GM23338 (cell line): ENCODE results near the gene ANG. TPM values are rescaled to one million over a fixed set of nuclear protein-coding genes. Genes with fewer than 3 reads are reported as not detected.

Experiments
- ATAC-seq: fragments of 200-7000 bp; cut with Tn5 transposase; 3 replicates; pipeline ENCODE4 v1.9.1; 2020
- DNase-seq: peaks from one replicate; pipeline ENCODE4 v3.0.0-alpha.2; 2015; ENCODE audit warnings: low spot score
- H2AFZ ChIP-seq: fragments of 200-600 bp; sonication (generic); 2 replicates; pipeline ENCODE4 v1.8.0; 2016; ENCODE audit warnings: antibody characterized with exemption, mild to moderate bottlenecking, moderate library complexity
- H3F3A ChIP-seq: fragments of 200-600 bp; sonication (generic); replicated peaks from 2 replicates; pipeline ENCODE4 v1.8.0; 2017; ENCODE audit warnings: antibody characterized with exemption, mixed run types, low read depth
- H3K27ac ChIP-seq: fragments of 200-600 bp; sonication (generic); 2 replicates; pipeline ENCODE4 v1.6.1; 2016; ENCODE audit warnings: low read depth
- H3K27me3 ChIP-seq: fragments of 200-600 bp; sonication (generic); 2 replicates; pipeline ENCODE4 v1.8.0; 2016; ENCODE audit warnings: mild to moderate bottlenecking, mixed run types, moderate library complexity; ENCODE audit not compliant: insufficient read depth
- H3K36me3 ChIP-seq: fragments of 200-600 bp; sonication (generic); 2 replicates; pipeline ENCODE4 v1.8.0; 2016; ENCODE audit warnings: mild to moderate bottlenecking; ENCODE audit not compliant: insufficient read depth
- H3K4me1 ChIP-seq: fragments of 200-600 bp; sonication (generic); 2 replicates; pipeline ENCODE4 v1.8.0; 2016; ENCODE audit warnings: mild to moderate bottlenecking, moderate library complexity; ENCODE audit not compliant: insufficient read depth
- H3K4me2 ChIP-seq: fragments of 200-600 bp; sonication (generic); 2 replicates; pipeline ENCODE4 v1.7.1; 2017; ENCODE audit warnings: mixed run types
- H3K4me3 ChIP-seq: fragments of 200-600 bp; sonication (generic); 2 replicates; pipeline ENCODE4 v1.6.1; 2016; ENCODE audit warnings: mixed run types
- H3K79me2 ChIP-seq: fragments of 200-600 bp; sonication (generic); replicated peaks from 2 replicates; pipeline ENCODE4 v1.8.0; 2017; ENCODE audit warnings: mild to moderate bottlenecking; ENCODE audit not compliant: insufficient read depth
- H3K9me2 ChIP-seq: fragments of 200-600 bp; sonication (generic); 2 replicates; pipeline ENCODE4 v1.8.0; 2017; ENCODE audit not compliant: insufficient read depth
- H4K20me1 ChIP-seq: fragments of 200-600 bp; sonication (generic); replicated peaks from 2 replicates; pipeline ENCODE4 v1.8.0; 2017; ENCODE audit warnings: mild to moderate bottlenecking; ENCODE audit not compliant: insufficient read depth
- H3K27ac Mint-ChIP-seq: 2 replicates; pipeline ENCODE4 v1.8.0; 2020; ENCODE audit warnings: inconsistent platforms, mild to moderate bottlenecking, moderate library complexity, mixed read lengths
- H3K27me3 Mint-ChIP-seq: 3 replicates; pipeline ENCODE4 v1.8.0; 2022; ENCODE audit warnings: low read depth, mild to moderate bottlenecking, moderate library complexity, mixed read lengths, inconsistent platforms; ENCODE audit not compliant: insufficient read depth, poor library complexity
- H3K36me3 Mint-ChIP-seq: 3 replicates; pipeline ENCODE4 v1.8.0; 2021; ENCODE audit warnings: low read depth, mild to moderate bottlenecking, inconsistent platforms, moderate library complexity, mixed read lengths
- H3K4me1 Mint-ChIP-seq: 3 replicates; pipeline ENCODE4 v1.8.0; 2020; ENCODE audit warnings: mild to moderate bottlenecking, inconsistent platforms, mixed read lengths
- H3K4me3 Mint-ChIP-seq: 3 replicates; pipeline ENCODE4 v1.8.0; 2021; ENCODE audit warnings: moderate library complexity, mild to moderate bottlenecking, inconsistent platforms, mixed read lengths
- H3K9me3 Mint-ChIP-seq: 3 replicates; pipeline ENCODE4 v1.8.0; 2020; ENCODE audit warnings: moderate library complexity, mild to moderate bottlenecking, inconsistent platforms, mixed read lengths
- CREB1 ChIP-seq: fragments of 250-450 bp; sonication (Bioruptor Pico); IDR thresholded peaks from 2 replicates; pipeline ENCODE4 v1.5.0; 2020; ENCODE audit warnings: low read depth, mild to moderate bottlenecking, moderate library complexity
- EZH2 ChIP-seq: fragments of 200-600 bp; sonication (generic); IDR thresholded peaks from one replicate; pipeline ENCODE4 v1.8.0; 2017; ENCODE audit warnings: antibody characterized with exemption, mild to moderate bottlenecking, low read depth; ENCODE audit not compliant: unreplicated experiment
- EZH2phosphoT487 ChIP-seq: fragments of 200-600 bp; sonication (generic); IDR thresholded peaks from one replicate; pipeline ENCODE4 v1.8.1; 2018; ENCODE audit warnings: antibody characterized with exemption; ENCODE audit not compliant: unreplicated experiment
- JUNB ChIP-seq: IDR thresholded peaks from one replicate; pipeline ENCODE4 v1.6.1; 2016; ENCODE audit warnings: antibody characterized with exemption; ENCODE audit not compliant: unreplicated experiment
- NANOG ChIP-seq: IDR thresholded peaks from 2 replicates; pipeline ENCODE4 v1.6.1; 2016; ENCODE audit warnings: antibody characterized with exemption, borderline replicate concordance
- POLR2AphosphoS5 ChIP-seq: IDR thresholded peaks from 2 replicates; pipeline ENCODE4 v1.6.1; 2016; ENCODE audit warnings: antibody characterized with exemption, low read depth
- STAT1 ChIP-seq: IDR thresholded peaks from one replicate; pipeline ENCODE4 v1.6.1; 2016; ENCODE audit warnings: antibody characterized with exemption; ENCODE audit not compliant: unreplicated experiment
- ZNF114 ChIP-seq: fragments of 250-450 bp; sonication (Bioruptor Pico); IDR thresholded peaks from 2 replicates; pipeline ENCODE4 v1.5.0; 2020; ENCODE audit warnings: mild to moderate bottlenecking, moderate library complexity
- ZNF331 ChIP-seq: fragments of 250-450 bp; sonication (Bioruptor Pico); IDR thresholded peaks from 2 replicates; pipeline ENCODE4 v1.5.0; 2020; ENCODE audit warnings: low read depth, mild to moderate bottlenecking, moderate library complexity
- polyA plus RNA-seq: library from polyadenylated mRNA; unstranded; fragments of >200 nt; fragmentation: Nextera tagmentation; extraction: Ambion mirVana; gene quantifications from 2 replicates; pipeline ENCODE4 v1.2.1, GENCODE V29; 2016
- total RNA-seq: library from RNA; depleted of rRNA; stranded (reverse); fragments of >200 nt; shearing (Covaris generic); gene quantifications from 2 replicates; pipeline ENCODE4 v1.2.3, GENCODE V29; 2014
- TF ChIP-seq, protein P1 (sequence below): IDR thresholded peaks from 2 replicates; pipeline ENCODE4 v1.6.1; 2016; ENCODE audit warnings: antibody characterized with exemption
- TF ChIP-seq, protein P2 (sequence below): fragments of 250-450 bp; sonication (Bioruptor Pico); IDR thresholded peaks from 2 replicates; pipeline ENCODE4 v1.5.0; 2020; ENCODE audit warnings: mild to moderate bottlenecking, moderate library complexity
- TF ChIP-seq, protein P3 (sequence below), 2 experiments: fragments of 200-600 bp in 1 of 2; sonication (generic) in 1 of 2; conservative IDR thresholded peaks; 2 replicates each; pipeline versions ENCODE4 v1.5.1 to v1.6.1; 2016 to 2017; ENCODE audit warnings: antibody characterized with exemption in 2 of 2, low read depth in 2 of 2, mild to moderate bottlenecking in 2 of 2, moderate library complexity in 1 of 2

ANG gene
- total and polyA plus RNA-seq, 2 experiments from 2014 or later = 2.3 to 3.7 TPM

DNA sequence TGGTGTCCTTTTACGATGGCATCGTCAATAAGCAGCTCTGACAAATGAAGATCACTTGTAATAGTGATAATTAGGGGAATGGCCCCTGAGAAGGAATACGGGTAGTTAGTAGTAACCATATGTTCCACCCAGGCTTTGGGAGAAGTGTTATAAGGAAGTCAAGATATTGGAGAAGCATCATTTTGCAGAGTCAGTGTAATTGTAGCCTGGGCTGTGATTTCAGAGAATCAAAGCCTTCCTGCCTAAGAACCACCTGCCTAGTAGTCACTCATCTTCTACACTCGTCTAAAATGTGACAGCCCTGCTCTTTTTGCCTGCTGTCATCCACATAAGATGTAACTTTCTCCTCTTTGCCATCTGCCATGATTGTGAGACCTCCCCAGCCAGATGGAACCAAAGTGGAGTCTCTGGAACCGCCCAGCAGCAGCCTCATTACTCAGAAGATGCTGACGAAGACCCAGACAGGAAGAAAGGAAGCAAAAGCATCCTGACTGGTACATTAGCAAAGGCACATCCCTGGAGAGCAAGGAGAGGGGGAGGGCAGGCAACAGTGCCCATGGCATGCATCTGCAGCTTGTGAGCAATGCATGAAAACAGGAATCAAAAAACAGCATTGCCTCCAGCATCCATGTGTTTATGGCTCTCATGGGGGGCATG, 44.5 kb downstream of the ANG start:
- Histone ChIP-seq H3K79me2 (no peaks in the 10 kb centered on the region), H3K36me3 (no peaks in the 10 kb centered on the region), H3K27me3 (no peaks in the 10 kb centered on the region), H3K4me3 (no peak overlapping the region), H2AFZ (peak overlapping the region; percentile 74), H4K20me1 (no peaks in the 10 kb centered on the region), H3K4me2 (0 out of 2 replicates have a peak overlapping the region, but pooled peaks have one; percentile 19), H3K9me2 (peaks cover 4% of the 10 kb centered on the region; the same call in 1 of the 2 replicates), H3K4me1 (peaks cover 11% of the 10 kb centered on the region; the same call in 1 of the 2 replicates), H3K27ac (no peak overlapping the region), H3F3A (no peaks in the 10 kb centered on the region)
- Mint-ChIP-seq H3K9me3 (no peaks in the 10 kb centered on the region; the same call in 2 of the 3 replicates), H3K27me3 (peaks cover 5% of the 10 kb centered on the region), H3K36me3 (no peaks in the 10 kb centered on the region), H3K4me1 (peaks cover 17% of the 10 kb centered on the region), H3K4me3 (no peak overlapping the region), H3K27ac (no peak overlapping the region)
- no peak for DNase-seq
- no peak for ATAC-seq
- TF ChIP-seq POLR2AphosphoS5 (no peak), NANOG (no peak), EZH2phosphoT487 (no peak), CREB1 (CRISPR knock-in tag) (no peak), EZH2 (no peak), ZNF114 (CRISPR knock-in tag) (no peak), ZNF331 (CRISPR knock-in tag) (no peak), STAT1 (no peak), JUNB (no peak)
- TF ChIP-seq, protein P1, sequence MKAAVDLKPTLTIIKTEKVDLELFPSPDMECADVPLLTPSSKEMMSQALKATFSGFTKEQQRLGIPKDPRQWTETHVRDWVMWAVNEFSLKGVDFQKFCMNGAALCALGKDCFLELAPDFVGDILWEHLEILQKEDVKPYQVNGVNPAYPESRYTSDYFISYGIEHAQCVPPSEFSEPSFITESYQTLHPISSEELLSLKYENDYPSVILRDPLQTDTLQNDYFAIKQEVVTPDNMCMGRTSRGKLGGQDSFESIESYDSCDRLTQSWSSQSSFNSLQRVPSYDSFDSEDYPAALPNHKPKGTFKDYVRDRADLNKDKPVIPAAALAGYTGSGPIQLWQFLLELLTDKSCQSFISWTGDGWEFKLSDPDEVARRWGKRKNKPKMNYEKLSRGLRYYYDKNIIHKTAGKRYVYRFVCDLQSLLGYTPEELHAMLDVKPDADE = no peak
- TF ChIP-seq, protein P2, sequence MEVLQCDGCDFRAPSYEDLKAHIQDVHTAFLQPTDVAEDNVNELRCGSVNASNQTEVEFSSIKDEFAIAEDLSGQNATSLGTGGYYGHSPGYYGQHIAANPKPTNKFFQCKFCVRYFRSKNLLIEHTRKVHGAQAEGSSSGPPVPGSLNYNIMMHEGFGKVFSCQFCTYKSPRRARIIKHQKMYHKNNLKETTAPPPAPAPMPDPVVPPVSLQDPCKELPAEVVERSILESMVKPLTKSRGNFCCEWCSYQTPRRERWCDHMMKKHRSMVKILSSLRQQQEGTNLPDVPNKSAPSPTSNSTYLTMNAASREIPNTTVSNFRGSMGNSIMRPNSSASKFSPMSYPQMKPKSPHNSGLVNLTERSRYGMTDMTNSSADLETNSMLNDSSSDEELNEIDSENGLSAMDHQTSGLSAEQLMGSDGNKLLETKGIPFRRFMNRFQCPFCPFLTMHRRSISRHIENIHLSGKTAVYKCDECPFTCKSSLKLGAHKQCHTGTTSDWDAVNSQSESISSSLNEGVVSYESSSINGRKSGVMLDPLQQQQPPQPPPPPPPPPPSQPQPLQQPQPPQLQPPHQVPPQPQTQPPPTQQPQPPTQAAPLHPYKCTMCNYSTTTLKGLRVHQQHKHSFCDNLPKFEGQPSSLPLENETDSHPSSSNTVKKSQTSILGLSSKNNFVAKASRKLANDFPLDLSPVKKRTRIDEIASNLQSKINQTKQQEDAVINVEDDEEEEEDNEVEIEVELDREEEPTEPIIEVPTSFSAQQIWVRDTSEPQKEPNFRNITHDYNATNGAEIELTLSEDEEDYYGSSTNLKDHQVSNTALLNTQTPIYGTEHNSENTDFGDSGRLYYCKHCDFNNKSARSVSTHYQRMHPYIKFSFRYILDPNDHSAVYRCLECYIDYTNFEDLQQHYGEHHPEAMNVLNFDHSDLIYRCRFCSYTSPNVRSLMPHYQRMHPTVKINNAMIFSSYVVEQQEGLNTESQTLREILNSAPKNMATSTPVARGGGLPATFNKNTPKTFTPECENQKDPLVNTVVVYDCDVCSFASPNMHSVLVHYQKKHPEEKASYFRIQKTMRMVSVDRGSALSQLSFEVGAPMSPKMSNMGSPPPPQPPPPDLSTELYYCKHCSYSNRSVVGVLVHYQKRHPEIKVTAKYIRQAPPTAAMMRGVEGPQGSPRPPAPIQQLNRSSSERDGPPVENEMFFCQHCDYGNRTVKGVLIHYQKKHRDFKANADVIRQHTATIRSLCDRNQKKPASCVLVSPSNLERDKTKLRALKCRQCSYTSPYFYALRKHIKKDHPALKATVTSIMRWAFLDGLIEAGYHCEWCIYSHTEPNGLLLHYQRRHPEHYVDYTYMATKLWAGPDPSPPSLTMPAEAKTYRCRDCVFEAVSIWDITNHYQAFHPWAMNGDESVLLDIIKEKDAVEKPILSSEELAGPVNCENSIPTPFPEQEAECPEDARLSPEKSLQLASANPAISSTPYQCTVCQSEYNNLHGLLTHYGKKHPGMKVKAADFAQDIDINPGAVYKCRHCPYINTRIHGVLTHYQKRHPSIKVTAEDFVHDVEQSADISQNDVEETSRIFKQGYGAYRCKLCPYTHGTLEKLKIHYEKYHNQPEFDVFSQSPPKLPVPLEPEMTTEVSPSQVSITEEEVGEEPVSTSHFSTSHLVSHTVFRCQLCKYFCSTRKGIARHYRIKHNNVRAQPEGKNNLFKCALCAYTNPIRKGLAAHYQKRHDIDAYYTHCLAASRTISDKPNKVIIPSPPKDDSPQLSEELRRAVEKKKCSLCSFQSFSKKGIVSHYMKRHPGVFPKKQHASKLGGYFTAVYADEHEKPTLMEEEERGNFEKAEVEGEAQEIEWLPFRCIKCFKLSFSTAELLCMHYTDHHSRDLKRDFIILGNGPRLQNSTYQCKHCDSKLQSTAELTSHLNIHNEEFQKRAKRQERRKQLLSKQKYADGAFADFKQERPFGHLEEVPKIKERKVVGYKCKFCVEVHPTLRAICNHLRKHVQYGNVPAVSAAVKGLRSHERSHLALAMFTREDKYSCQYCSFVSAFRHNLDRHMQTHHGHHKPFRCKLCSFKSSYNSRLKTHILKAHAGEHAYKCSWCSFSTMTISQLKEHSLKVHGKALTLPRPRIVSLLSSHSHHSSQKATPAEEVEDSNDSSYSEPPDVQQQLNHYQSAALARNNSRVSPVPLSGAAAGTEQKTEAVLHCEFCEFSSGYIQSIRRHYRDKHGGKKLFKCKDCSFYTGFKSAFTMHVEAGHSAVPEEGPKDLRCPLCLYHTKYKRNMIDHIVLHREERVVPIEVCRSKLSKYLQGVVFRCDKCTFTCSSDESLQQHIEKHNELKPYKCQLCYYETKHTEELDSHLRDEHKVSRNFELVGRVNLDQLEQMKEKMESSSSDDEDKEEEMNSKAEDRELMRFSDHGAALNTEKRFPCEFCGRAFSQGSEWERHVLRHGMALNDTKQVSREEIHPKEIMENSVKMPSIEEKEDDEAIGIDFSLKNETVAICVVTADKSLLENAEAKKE (CRISPR knock-in tag) = no peak
- TF ChIP-seq, protein P3, sequence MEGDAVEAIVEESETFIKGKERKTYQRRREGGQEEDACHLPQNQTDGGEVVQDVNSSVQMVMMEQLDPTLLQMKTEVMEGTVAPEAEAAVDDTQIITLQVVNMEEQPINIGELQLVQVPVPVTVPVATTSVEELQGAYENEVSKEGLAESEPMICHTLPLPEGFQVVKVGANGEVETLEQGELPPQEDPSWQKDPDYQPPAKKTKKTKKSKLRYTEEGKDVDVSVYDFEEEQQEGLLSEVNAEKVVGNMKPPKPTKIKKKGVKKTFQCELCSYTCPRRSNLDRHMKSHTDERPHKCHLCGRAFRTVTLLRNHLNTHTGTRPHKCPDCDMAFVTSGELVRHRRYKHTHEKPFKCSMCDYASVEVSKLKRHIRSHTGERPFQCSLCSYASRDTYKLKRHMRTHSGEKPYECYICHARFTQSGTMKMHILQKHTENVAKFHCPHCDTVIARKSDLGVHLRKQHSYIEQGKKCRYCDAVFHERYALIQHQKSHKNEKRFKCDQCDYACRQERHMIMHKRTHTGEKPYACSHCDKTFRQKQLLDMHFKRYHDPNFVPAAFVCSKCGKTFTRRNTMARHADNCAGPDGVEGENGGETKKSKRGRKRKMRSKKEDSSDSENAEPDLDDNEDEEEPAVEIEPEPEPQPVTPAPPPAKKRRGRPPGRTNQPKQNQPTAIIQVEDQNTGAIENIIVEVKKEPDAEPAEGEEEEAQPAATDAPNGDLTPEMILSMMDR (conservative IDR thresholded peaks at IDR 0.05; ENCODE audit: low read depth in 2 of 2) = no peak
